ENCODE measurements around the gene CLSTN3.
A peak's percentile ranks its signal among the peaks of the same experiment; 100 is the strongest.

Gene CLSTN3

DNA sequence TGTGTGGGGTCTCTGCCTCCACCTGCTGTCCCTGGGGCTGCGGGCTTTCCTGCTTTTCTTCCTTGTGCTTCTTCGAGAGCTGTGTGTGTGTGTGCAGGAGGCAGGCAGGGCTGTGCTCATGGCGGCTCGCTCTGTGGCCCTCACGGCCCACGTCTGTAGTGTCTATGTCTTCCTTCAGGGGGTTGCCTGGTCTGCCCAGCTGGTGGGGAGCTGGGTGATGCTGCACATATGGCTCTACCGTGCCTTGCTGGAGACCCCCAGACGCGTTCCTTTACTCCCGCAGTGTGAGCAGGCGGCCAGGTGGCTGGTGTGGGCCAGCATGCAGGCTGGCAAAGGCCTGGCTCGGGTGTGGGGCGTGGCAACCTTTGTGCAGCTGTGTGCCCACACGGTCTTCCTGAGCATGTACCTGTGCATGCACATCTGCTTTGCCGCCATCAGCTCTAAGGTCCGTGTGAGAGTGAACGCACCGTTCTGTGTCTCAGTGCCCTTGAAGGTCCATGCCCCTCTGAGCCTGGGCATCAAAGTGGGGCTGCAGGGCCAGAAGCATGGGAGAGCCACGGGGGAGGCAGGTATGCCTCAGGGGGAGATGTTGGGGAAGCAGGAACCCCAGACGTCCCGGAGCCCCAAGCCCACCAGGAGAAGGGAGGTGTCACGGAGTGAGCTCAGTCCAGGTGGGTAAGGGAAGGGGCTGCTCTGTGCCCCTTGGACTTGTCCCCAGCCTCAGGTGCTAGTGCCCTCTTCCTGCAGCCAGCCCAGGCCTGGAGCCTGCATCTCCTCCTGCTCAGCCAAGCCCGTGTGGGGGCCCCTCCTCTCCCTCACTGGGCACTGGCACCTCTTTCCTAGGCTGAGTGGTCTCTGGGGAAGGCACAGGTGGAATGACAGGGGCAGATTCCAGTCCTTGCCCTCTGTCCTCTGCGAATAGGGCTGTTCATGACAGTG, 26.4 kb downstream of the CLSTN3 start:
- no peak for DNase-seq (ENCODE audit: low read depth)
- no peak overlapping the region for H3K4me3 ChIP-seq (ENCODE audit: low read length)
- TF ChIP-seq, protein P1, sequence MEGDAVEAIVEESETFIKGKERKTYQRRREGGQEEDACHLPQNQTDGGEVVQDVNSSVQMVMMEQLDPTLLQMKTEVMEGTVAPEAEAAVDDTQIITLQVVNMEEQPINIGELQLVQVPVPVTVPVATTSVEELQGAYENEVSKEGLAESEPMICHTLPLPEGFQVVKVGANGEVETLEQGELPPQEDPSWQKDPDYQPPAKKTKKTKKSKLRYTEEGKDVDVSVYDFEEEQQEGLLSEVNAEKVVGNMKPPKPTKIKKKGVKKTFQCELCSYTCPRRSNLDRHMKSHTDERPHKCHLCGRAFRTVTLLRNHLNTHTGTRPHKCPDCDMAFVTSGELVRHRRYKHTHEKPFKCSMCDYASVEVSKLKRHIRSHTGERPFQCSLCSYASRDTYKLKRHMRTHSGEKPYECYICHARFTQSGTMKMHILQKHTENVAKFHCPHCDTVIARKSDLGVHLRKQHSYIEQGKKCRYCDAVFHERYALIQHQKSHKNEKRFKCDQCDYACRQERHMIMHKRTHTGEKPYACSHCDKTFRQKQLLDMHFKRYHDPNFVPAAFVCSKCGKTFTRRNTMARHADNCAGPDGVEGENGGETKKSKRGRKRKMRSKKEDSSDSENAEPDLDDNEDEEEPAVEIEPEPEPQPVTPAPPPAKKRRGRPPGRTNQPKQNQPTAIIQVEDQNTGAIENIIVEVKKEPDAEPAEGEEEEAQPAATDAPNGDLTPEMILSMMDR (conservative IDR thresholded peaks at IDR 0.05; ENCODE audit: low read length) = no peak

DNA sequence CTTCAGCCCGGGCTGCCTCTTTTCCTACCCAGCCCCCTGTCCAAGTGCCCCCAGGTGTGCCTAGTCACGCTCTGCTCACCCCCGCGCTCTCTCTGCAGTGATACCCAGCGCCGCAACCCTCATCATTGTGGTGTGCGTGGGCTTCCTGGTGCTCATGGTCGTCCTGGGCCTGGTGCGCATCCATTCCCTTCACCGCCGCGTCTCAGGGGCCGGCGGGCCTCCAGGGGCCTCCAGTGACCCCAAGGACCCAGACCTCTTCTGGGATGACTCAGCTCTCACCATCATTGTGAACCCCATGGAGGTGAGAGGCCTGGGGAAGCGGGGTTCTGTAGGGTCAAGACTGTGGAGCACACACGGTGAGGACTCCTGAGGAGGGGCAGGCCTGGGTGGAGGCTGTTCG, 27.2 kb downstream of the CLSTN3 start:
- TF ChIP-seq, protein P1 (conservative IDR thresholded peaks at IDR 0.05; ENCODE audit: low read length) = no peak
- no peak for DNase-seq (ENCODE audit: low read depth)
- H3K4me3 ChIP-seq (ENCODE audit: low read length) = no peak overlapping the region

DNA sequence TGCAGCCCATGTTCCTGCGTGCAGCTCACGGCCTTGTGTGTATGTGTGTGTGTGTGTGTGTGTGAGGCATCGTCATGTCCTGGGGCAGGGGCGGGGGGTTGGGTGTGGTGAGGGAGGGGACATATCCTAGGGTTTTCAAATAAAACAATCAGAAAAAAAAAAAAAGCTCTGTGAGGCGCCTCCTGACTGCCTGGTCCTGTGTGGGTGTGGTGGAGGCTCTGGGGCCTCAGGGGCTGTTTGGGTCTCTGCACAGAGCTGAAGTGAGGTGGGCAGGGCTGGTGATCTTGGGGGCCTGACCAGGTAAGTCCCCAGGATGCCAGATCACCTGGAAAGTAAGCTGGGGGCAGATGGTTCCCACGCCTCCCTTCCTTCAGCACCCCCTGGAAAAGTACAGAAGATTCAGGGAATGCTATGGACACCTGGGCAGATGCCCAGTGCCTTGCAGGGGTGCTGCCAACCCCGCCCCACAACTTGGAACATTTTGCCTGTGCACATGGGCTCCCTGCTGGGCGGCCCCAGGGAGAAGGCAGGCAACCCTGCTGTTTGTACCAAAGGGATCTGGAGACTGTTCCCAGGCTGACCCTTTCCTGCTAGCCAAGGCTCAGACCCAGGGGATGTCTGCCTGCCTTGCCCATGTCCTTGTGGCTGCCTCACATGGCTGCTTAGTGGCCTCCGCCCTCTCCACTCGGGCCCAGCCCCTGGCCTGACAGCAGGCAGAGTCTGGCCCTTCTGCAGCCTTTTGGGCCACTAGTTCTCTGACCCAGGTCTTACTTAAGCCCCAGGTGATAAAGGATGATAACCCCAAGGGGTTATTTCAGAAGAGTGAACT, 28.8 kb downstream of the CLSTN3 start:
- no peak for DNase-seq (ENCODE audit: low read depth)
- TF ChIP-seq, protein P1 (conservative IDR thresholded peaks at IDR 0.05; ENCODE audit: low read length) = no peak
- H3K4me3 ChIP-seq (ENCODE audit: low read length) = no peak overlapping the region

DNA sequence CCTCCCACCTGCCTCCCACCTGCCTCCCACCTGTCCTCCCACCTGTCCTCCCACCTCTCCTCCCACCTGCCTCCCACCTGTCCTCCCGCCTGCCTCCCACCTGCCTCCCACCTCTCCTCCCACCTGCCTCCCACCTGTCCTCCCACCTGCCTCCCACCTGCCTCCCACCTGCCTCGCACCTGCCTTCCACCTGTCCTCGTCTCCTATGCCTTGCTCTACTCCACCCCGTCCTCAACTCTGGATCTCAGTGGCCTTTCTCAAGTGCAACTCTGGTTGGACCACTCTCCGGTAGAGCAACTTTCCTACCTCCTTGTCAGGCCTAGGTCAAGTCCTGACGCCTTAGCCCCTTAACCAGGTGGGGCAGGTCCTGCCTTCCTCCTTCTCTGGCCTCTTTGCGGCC, 30.0 kb downstream of the CLSTN3 start:
- H3K4me3 ChIP-seq (ENCODE audit: low read length) = no peak overlapping the region
- TF ChIP-seq, protein P1 (conservative IDR thresholded peaks at IDR 0.05; ENCODE audit: low read length) = no peak
- no peak for DNase-seq (ENCODE audit: low read depth)

DNA sequence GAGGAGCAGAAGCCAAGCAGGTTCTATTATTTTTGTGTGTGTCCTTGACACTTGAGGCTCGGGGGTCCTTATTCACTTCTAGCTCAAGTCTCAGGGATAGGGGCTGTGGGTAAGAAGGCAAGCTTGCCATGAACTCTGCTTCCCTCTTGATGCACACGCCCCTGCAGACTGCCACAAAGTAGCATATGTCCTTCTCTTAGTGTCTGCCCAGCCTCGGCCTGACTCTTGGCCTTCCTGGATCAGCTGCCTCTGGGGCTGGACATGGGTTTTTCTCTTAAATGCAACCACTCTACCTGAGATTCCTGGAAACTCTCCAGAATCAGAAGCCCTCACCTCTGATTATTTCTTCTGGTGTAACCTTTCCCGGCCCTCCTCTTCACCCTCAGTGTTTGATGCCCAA, 31.2 kb downstream of the CLSTN3 start:
- TF ChIP-seq, protein P1 (conservative IDR thresholded peaks at IDR 0.05; ENCODE audit: low read length) = no peak
- DNase-seq (ENCODE audit: low read depth) = no peak
- H3K4me3 ChIP-seq (ENCODE audit: low read length) = no peak overlapping the region

DNA sequence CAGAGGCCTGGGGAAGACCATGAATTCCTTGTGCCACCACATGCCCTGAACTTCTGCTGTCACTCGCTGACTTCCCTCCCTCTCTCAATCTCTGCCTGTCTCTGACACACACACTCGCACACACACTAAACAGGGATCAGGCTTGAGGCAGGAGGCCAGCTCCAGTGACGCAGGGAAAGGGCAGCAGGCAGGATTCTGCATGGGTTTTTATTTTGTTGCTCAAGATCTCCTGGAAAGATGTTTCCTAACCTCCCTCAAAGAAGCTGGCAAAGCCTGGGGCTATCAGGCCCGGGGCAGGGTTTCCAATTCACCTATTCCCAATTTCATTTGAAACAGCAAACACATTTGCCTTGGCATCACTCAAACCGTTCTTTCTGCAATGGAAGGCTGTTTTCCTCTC, 31.6 kb downstream of the CLSTN3 start:
- TF ChIP-seq, protein P1 (conservative IDR thresholded peaks at IDR 0.05; ENCODE audit: low read length) = no peak
- peak; percentile 71 for DNase-seq (ENCODE audit: low read depth)
- H3K4me3 ChIP-seq (ENCODE audit: low read length) = no peak overlapping the region

Data from AG10803 (cell line).